ENCODE data around the gene NPW. TPM values are rescaled to one million over a fixed set of nuclear protein-coding genes. Genes with fewer than 3 reads are reported as not detected.

The NPW gene
- total RNA-seq, 1 donor, result not detected

DNA sequence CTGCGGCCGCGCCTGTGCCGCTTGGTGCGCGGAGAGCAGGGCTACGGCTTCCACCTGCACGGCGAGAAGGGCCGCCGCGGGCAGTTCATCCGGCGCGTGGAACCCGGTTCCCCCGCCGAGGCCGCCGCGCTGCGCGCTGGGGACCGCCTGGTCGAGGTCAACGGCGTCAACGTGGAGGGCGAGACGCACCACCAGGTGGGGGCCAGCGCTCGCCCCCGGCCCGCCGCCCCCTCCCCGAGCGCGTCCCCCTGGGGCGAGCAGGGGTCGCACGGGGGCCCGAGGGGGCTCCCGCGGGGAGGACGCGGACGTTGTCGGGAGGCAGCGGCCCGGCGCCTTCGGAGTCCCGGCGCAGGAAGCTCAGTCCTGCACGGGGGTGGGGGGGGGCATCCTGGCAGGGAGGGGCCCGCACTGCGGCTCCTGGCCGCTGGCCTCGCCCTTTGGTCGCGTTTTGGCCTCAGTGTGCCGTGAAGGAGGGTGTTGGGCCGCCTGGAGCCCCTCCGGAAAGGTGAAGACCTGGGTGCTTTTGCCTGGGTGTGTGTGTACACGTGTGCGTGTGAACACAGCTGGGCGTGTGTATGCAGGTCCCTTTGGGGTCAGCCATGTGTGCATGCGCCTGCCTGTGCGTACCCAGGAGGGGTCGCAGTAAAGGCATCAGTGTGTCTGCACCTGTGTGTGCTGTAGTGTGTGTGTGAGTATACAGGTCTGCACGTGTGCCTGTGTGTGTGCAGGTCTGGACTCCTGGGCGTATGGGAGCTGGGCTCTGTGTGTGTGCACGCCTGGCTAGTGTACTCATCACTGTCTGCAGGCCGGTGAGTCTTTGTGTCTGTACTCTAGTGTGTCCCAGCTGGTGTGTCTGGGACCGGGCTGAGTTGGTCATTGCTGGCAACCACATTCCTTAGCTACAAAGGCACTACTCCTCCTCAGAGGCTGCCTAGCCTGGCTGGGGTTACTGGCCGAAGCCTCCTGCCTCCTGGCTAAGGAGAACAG, 7.7 kb downstream of the NPW start:
- DNase-seq (ENCODE audit: insufficient read length, low spot score, missing footprints), result peak; percentile 97
- Histone ChIP-seq H3K9me3 (ENCODE audit: low read depth, low read length) (no peaks in the 10 kb centered on the region), H3K27me3 (ENCODE audit: insufficient read depth, low read length) (no peaks in the 10 kb centered on the region), H3K79me2 (ENCODE audit: insufficient read depth, low read length) (peaks cover 15% of the 10 kb centered on the region), H3K4me3 (ENCODE audit: insufficient read depth, low read length) (peak overlapping the region; percentile 72), H3K4me1 (ENCODE audit: insufficient read depth, low read length) (peaks cover 18% of the 10 kb centered on the region), H2AFZ (ENCODE audit: low read length) (no peak overlapping the region), H3K36me3 (ENCODE audit: insufficient read depth, low read length) (no peaks in the 10 kb centered on the region), H4K20me1 (ENCODE audit: insufficient read depth, low read length) (peaks cover 16% of the 10 kb centered on the region), H3K27ac (ENCODE audit: low read depth, low read length) (no peak overlapping the region), H3K4me2 (ENCODE audit: insufficient read depth, low read length) (peak overlapping the region; percentile 79)
- TF ChIP-seq, protein P1, sequence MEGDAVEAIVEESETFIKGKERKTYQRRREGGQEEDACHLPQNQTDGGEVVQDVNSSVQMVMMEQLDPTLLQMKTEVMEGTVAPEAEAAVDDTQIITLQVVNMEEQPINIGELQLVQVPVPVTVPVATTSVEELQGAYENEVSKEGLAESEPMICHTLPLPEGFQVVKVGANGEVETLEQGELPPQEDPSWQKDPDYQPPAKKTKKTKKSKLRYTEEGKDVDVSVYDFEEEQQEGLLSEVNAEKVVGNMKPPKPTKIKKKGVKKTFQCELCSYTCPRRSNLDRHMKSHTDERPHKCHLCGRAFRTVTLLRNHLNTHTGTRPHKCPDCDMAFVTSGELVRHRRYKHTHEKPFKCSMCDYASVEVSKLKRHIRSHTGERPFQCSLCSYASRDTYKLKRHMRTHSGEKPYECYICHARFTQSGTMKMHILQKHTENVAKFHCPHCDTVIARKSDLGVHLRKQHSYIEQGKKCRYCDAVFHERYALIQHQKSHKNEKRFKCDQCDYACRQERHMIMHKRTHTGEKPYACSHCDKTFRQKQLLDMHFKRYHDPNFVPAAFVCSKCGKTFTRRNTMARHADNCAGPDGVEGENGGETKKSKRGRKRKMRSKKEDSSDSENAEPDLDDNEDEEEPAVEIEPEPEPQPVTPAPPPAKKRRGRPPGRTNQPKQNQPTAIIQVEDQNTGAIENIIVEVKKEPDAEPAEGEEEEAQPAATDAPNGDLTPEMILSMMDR (IDR thresholded peaks at IDR 0.05; ENCODE audit: extremely low read depth, low read depth, low read length), result no peak

DNA sequence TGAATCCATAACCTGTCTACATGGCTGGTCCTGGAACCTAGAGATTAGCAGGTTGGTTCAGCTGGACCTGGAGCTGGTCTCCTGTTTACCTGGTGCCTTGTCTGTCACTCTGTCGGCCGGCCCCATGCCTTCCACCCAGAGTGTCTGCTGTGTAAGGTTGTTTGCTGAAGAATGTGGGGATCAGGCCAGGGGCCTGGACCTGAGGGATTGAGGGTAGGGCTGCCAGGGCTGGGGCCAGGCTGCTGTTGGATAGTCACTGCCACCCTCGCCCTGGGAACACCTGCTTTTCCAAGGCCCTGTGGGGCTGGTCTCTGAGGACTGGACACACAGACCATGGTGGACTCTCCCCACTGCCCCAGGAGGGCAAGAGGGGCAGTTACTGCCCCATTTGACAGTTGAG, 8.6 kb downstream of the NPW start:
- no peak for DNase-seq (ENCODE audit: insufficient read length, low spot score, missing footprints)
- peak overlapping the region; percentile 79 for H3K4me2 ChIP-seq (ENCODE audit: insufficient read depth, low read length)
- TF ChIP-seq, protein P1 (IDR thresholded peaks at IDR 0.05; ENCODE audit: extremely low read depth, low read depth, low read length), result no peak
- no peaks in the 10 kb centered on the region for H3K9me3 ChIP-seq (ENCODE audit: low read depth, low read length)
- H2AFZ ChIP-seq (ENCODE audit: low read length), result no peak overlapping the region
- no peak overlapping the region for H3K27ac ChIP-seq (ENCODE audit: low read depth, low read length)
- peaks cover 20% of the 10 kb centered on the region for H3K4me1 ChIP-seq (ENCODE audit: insufficient read depth, low read length)
- peak overlapping the region; percentile 72 for H3K4me3 ChIP-seq (ENCODE audit: insufficient read depth, low read length)
- H3K79me2 ChIP-seq (ENCODE audit: insufficient read depth, low read length), result peaks cover 15% of the 10 kb centered on the region
- no peaks in the 10 kb centered on the region for H3K36me3 ChIP-seq (ENCODE audit: insufficient read depth, low read length)
- no peaks in the 10 kb centered on the region for H3K27me3 ChIP-seq (ENCODE audit: insufficient read depth, low read length)
- peaks cover 16% of the 10 kb centered on the region for H4K20me1 ChIP-seq (ENCODE audit: insufficient read depth, low read length)

DNA sequence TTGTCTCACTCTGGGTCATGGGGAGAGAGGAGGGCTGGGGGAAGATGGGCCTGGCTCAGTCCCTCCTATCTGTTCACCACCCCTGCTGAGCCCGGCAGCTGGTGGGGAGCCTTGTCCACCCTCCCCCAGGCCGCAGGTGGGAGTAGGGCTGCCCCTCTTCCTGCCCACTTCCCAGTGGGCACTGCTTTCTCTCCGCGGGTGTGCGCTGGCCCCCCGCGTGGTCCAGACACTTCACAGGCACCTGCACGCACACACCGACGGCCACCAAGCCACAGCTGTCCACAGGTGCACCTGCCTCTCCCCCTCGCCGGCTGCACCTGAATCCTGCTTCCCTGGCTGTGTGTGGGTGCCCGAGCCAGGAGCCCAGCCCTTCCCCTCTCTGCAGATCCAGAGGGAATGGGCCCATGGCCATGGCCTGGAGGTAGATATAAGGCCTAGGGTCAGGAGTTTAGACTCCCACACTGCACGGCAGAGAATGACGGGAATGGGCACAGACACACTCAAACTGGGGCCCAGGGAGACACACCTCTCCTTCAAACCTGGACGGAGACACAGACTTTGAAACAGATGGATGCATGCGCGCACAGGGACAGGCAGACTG, 9.1 kb downstream of the NPW start:
- DNase-seq (ENCODE audit: insufficient read length, low spot score, missing footprints), result no peak
- Histone ChIP-seq H4K20me1 (ENCODE audit: insufficient read depth, low read length) (peaks cover 16% of the 10 kb centered on the region), H3K9me3 (ENCODE audit: low read depth, low read length) (no peaks in the 10 kb centered on the region), H3K27me3 (ENCODE audit: insufficient read depth, low read length) (no peaks in the 10 kb centered on the region), H2AFZ (ENCODE audit: low read length) (no peak overlapping the region), H3K27ac (ENCODE audit: low read depth, low read length) (no peak overlapping the region), H3K4me3 (ENCODE audit: insufficient read depth, low read length) (no peak overlapping the region), H3K4me1 (ENCODE audit: insufficient read depth, low read length) (peaks cover 26% of the 10 kb centered on the region), H3K4me2 (ENCODE audit: insufficient read depth, low read length) (peak overlapping the region; percentile 79), H3K36me3 (ENCODE audit: insufficient read depth, low read length) (no peaks in the 10 kb centered on the region), H3K79me2 (ENCODE audit: insufficient read depth, low read length) (peaks cover 15% of the 10 kb centered on the region)
- TF ChIP-seq, protein P1 (IDR thresholded peaks at IDR 0.05; ENCODE audit: extremely low read depth, low read depth, low read length), result no peak

DNA sequence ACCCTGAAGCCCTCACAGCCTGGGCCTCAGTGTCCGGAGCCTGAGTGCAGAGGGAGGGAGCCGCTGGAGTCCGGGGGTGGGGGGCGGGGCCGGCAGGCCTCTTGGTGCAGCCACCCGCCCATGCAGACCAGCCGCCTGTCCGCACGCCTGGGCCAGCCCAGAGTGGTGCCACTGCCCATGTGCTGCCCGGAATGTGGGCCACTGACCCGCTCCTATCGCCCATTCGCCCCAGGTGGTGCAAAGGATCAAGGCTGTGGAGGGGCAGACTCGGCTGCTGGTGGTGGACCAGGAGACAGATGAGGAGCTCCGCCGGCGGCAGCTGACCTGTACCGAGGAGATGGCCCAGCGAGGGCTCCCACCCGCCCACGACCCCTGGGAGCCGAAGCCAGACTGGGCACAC, 9.8 kb downstream of the NPW start:
- peaks cover 30% of the 10 kb centered on the region for H3K4me1 ChIP-seq (ENCODE audit: insufficient read depth, low read length)
- peaks cover 16% of the 10 kb centered on the region for H4K20me1 ChIP-seq (ENCODE audit: insufficient read depth, low read length)

More for the DNA sequence above, 9.8 kb downstream of the NPW start:
- Histone ChIP-seq H3K27me3 (ENCODE audit: insufficient read depth, low read length) (no peaks in the 10 kb centered on the region), H3K27ac (ENCODE audit: low read depth, low read length) (no peak overlapping the region), H3K4me3 (ENCODE audit: insufficient read depth, low read length) (no peak overlapping the region), H3K79me2 (ENCODE audit: insufficient read depth, low read length) (peaks cover 15% of the 10 kb centered on the region), H3K36me3 (ENCODE audit: insufficient read depth, low read length) (no peaks in the 10 kb centered on the region), H3K9me3 (ENCODE audit: low read depth, low read length) (no peaks in the 10 kb centered on the region), H2AFZ (ENCODE audit: low read length) (no peak overlapping the region), H3K4me2 (ENCODE audit: insufficient read depth, low read length) (peak overlapping the region; percentile 9)
- DNase-seq (ENCODE audit: insufficient read length, low spot score, missing footprints), result no peak
- TF ChIP-seq, protein P1 (IDR thresholded peaks at IDR 0.05; ENCODE audit: extremely low read depth, low read depth, low read length), result no peak
